OCI-LY7 (cell line): Measurements from ENCODE around the gene SLC50A1. TPM values are rescaled to one million over a fixed set of nuclear protein-coding genes. Genes with fewer than 3 reads are reported as not detected.
"Not testable (repeated sequence)": the region's sequence is repeated elsewhere in the genome, so short reads cannot be mapped to it uniquely, and the experiment has no call there.

Experiments used
- BruUV-seq: library from RNA; stranded (reverse); fragments of 400-500 nt; replicated peaks from 2 replicates; lab custom pipeline; 2021; lab: Mats Ljungman, UMichigan
- CTCF ChIA-PET: fragments of 300-600 bp; sonication (Branson Sonifier 250); formaldehyde crosslinking; loops from one replicate; lab custom pipeline; 2022; ENCODE audit warnings: antibody characterized with exemption; ENCODE audit not compliant: unreplicated experiment; lab: Charles Lee
- POLR2A ChIA-PET: fragments of 300-600 bp; sonication (Branson Sonifier 250); formaldehyde crosslinking; loops from one replicate; lab custom pipeline; 2022; ENCODE audit warnings: antibody characterized with exemption; lab: Charles Lee
- DNase-seq: peaks from one replicate; pipeline ENCODE4 v3.0.0-alpha.2; 2015; ENCODE audit warnings: low spot score
- H2AFZ ChIP-seq: fragments of 200-600 bp; sonication (generic), shearing (Covaris generic); 2 replicates; pipeline ENCODE4 v1.6.1; 2014; ENCODE audit warnings: mild to moderate bottlenecking, antibody characterized with exemption, low read length, moderate library complexity
- H3K27ac ChIP-seq: fragments of 200-600 bp; sonication (generic); 2 replicates; pipeline ENCODE4 v1.5.1; 2014; ENCODE audit warnings: mixed run types, low read depth, mild to moderate bottlenecking, moderate library complexity, low read length, inconsistent platforms; ENCODE audit not compliant: poor library complexity, severe bottlenecking
- H3K36me3 ChIP-seq: fragments of 200-600 bp; sonication (generic); 2 replicates; pipeline ENCODE4 v1.6.1; 2014; ENCODE audit warnings: mild to moderate bottlenecking, antibody characterized with exemption, low read length, moderate library complexity, mixed read lengths; ENCODE audit not compliant: insufficient read depth
- H3K4me1 ChIP-seq: fragments of 200-600 bp; sonication (generic); 2 replicates; pipeline ENCODE4 v1.5.1; 2014; ENCODE audit warnings: mild to moderate bottlenecking, low read length; ENCODE audit not compliant: insufficient read depth, poor library complexity, severe bottlenecking
- H3K4me2 ChIP-seq: fragments of 200-600 bp; sonication (generic); 2 replicates; pipeline ENCODE4 v1.6.1; 2014; ENCODE audit warnings: mild to moderate bottlenecking, low read length
- H3K4me3 ChIP-seq: fragments of 200-600 bp; sonication (generic); 2 replicates; pipeline ENCODE4 v1.5.1; 2014; ENCODE audit warnings: mild to moderate bottlenecking, low read depth, low read length; ENCODE audit not compliant: poor library complexity, severe bottlenecking
- H3K79me2 ChIP-seq: fragments of 200-600 bp; sonication (generic); 2 replicates; pipeline ENCODE4 v1.6.1; 2016; ENCODE audit warnings: low read depth, mild to moderate bottlenecking, low read length, moderate library complexity, mixed read lengths; ENCODE audit not compliant: insufficient read depth
- H3K9me2 ChIP-seq: fragments of 200-600 bp; sonication (generic); 2 replicates; pipeline ENCODE4 v1.6.1; 2016; ENCODE audit warnings: mild to moderate bottlenecking, low read length, mixed read lengths; ENCODE audit not compliant: insufficient read depth
- H3K9me3 ChIP-seq: fragments of 200-600 bp; sonication (generic); 2 replicates; pipeline ENCODE4 v1.6.1; 2014; ENCODE audit warnings: mild to moderate bottlenecking, mixed run types, low read length, mixed read lengths
- H4K20me1 ChIP-seq: fragments of 200-600 bp; sonication (generic); 2 replicates; pipeline ENCODE4 v1.6.1; 2014; ENCODE audit warnings: mild to moderate bottlenecking, antibody characterized with exemption, low read length, moderate library complexity, mixed read lengths; ENCODE audit not compliant: insufficient read depth
- CTCF ChIP-seq: fragments of 200-600 bp; sonication (generic); conservative IDR thresholded peaks from 2 replicates; pipeline ENCODE4 v1.5.1; 2014; ENCODE audit warnings: mild to moderate bottlenecking, antibody characterized with exemption, low read length, moderate library complexity, mixed read lengths
- EZH2phosphoT487 ChIP-seq: fragments of 200-600 bp; sonication (generic); IDR thresholded peaks from 2 replicates; pipeline ENCODE4 v1.6.1; 2018; ENCODE audit warnings: low read depth, borderline replicate concordance, mild to moderate bottlenecking, mixed run types, antibody characterized with exemption, low read length, moderate library complexity, mixed read lengths
- intact Hi-C: fragments of 100-400 bp; cut with micrococcal nuclease; formaldehyde crosslinking; loops from one replicate; pipeline ENCODE4 v1.10.0; 2022; ENCODE audit not compliant: unreplicated experiment
- total RNA-seq, 2 experiments: library from RNA; depleted of rRNA in 1 of 2; stranded (reverse); fragments of >200 nt in 1 of 2; shearing (Covaris generic) in 1 of 2; gene quantifications; 2 replicates each; pipeline ENCODE4 v1.2.3, GENCODE V29; 2014 to 2022

SLC50A1 gene
- total RNA-seq, 2 experiments from 2014 or later: 12.3 to 46.1 TPM

- ChIA-PET CTCF (no interaction called here), POLR2A (interaction anchor here (0.6 kb wide), 1 partner anchor 10 kb away, joined by 4 read pairs; no protein-coding TSS in a partner anchor)
- no peaks in the 10 kb centered on the region for H3K9me3 ChIP-seq
- H3K4me2 ChIP-seq: no peak overlapping the region
- intact Hi-C loops: loop anchor here (2.0 kb wide), 1 partner anchor 31 kb away; the partner anchor contains the start of genes KRTCAP2 and TRIM46
- H3K36me3 ChIP-seq: peaks cover 13% of the 10 kb centered on the region; the same call in 1 of the 2 replicates
- no peak for DNase-seq
- H2AFZ ChIP-seq: no peak overlapping the region; the same call in 1 of the 2 replicates
- no peak overlapping the region for H3K27ac ChIP-seq
- no peak overlapping the region for H3K4me3 ChIP-seq
- TF ChIP-seq CTCF (no peak), EZH2phosphoT487 (no peak)
- H3K79me2 ChIP-seq: peaks cover 7% of the 10 kb centered on the region; the same call in 1 of the 2 replicates
- no peaks in the 10 kb centered on the region for H3K9me2 ChIP-seq
- BruUV-seq: no TSS peak
- H4K20me1 ChIP-seq: no peaks in the 10 kb centered on the region
- peaks cover 13% of the 10 kb centered on the region for H3K4me1 ChIP-seq
Observed at GRCh38 chr1:155141749-155142148, 6.1 kb downstream of the SLC50A1 start.

DNA sequence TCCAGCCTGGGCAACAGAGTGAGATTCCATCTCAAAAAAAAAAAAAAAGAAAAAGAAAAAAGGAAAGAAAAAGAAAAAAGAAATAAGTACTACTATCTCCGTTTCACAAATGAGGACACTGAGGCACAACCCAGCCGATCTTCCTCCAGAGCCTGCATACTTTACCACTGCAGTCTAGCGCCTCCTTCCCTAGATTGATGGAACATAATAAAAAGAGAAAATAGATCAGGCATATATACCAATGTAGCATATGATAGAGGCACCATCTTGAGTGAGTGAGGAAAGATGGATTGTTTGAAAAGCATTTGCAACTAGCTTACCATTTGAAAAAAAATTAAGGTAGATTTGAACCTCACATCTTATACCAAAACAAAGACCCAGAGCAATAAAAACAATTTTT is 9.8 kb downstream of the SLC50A1 start:
- Histone ChIP-seq H4K20me1 (no peaks in the 10 kb centered on the region), H3K36me3 (no peaks in the 10 kb centered on the region), H3K79me2 (no peaks in the 10 kb centered on the region), H3K9me2 (no peaks in the 10 kb centered on the region), H3K4me2 (no peak overlapping the region), H3K9me3 (no peaks in the 10 kb centered on the region), H3K27ac (no peak overlapping the region), H2AFZ (no peak overlapping the region), H3K4me1 (no peaks in the 10 kb centered on the region), H3K4me3 (no peak overlapping the region)
- DNase-seq: no peak
- BruUV-seq: no TSS peak
- ChIA-PET POLR2A (no interaction called here), CTCF (no interaction called here)
- intact Hi-C loops: no loop called here
- TF ChIP-seq EZH2phosphoT487 (no peak), CTCF (0 out of 2 replicates have a peak, but pooled peaks have one; percentile 31)

DNA sequence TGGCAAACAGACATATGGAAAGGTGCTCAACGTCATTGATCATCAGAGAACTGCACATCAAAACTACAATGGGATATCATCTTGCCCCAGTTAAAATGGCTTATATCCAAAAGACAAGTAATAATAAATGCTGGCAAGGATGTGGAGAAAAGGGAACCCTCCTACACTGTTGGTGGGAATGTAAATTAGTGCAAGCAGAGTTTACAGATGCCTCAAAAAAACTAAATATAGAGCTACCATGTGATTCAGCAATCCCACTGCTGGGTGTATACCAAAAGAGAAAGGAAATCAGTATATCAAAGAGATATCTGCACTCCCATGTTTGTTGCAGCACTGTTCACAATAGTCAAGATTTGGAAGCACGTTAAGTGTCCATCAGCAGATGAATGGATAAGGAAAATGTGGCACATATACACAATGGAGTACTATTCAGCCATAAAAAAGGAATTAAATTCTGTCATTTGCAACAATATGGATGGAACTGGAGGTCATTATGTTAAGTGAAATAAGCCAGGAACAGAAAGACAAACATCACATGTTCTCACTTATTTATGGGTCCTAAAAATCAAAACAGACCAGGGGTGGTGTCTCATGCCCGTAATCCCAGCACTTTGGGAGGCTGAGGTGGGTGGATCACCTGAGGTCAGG is 20.5 kb downstream of the SLC50A1 start:
- POLR2A ChIA-PET, H3K4me1 ChIP-seq: not testable (repeated sequence)

More for the DNA sequence above, 20.5 kb downstream of the SLC50A1 start:
- BruUV-seq, H3K79me2 ChIP-seq, H3K9me2 ChIP-seq, H3K27ac ChIP-seq, DNase-seq, intact Hi-C loops, H4K20me1 ChIP-seq, H2AFZ ChIP-seq, H3K36me3 ChIP-seq, CTCF ChIA-PET, H3K9me3 ChIP-seq, H3K4me3 ChIP-seq, H3K4me2 ChIP-seq: not testable (repeated sequence)
